Liver (tissue), 9 donors: ENCODE data around the gene PCED1B. TPM values are rescaled to one million over a fixed set of nuclear protein-coding genes. Genes with fewer than 3 reads are reported as not detected.

Source experiments
- DNase-seq: peaks from one replicate; pipeline ENCODE4 v3.0.0-alpha.2; 2017; ENCODE audit warnings: low spot score
- H3K27ac ChIP-seq, 2 donors: one replicate each; pipeline ENCODE4 v1.7.0; 2013; ENCODE audit warnings: inconsistent platforms in 2 of 2, low read length in 2 of 2, control low read depth in 1 of 2, low read depth in 1 of 2, mild to moderate bottlenecking in 1 of 2
- H3K27me3 ChIP-seq, 4 donors: one replicate each; pipeline versions ENCODE4 v1.6.1 to v1.7.0; 2013; ENCODE audit warnings: low read length in 3 of 4, inconsistent platforms in 1 of 4, mild to moderate bottlenecking in 1 of 4, moderate library complexity in 1 of 4; ENCODE audit not compliant: control insufficient read depth in 4 of 4, insufficient read depth in 4 of 4
- H3K36me3 ChIP-seq, 4 donors: one replicate each; pipeline versions ENCODE4 v1.6.1 to v1.7.0; 2013; ENCODE audit warnings: low read length in 3 of 4, mild to moderate bottlenecking in 3 of 4, low read depth in 1 of 4, moderate library complexity in 1 of 4; ENCODE audit not compliant: control insufficient read depth in 4 of 4, insufficient read depth in 3 of 4
- H3K4me1 ChIP-seq, 4 donors: one replicate each; pipeline versions ENCODE4 v1.6.1 to v1.7.0; 2013; ENCODE audit warnings: low read length in 3 of 4, mild to moderate bottlenecking in 3 of 4, moderate library complexity in 1 of 4; ENCODE audit not compliant: control insufficient read depth in 4 of 4, insufficient read depth in 4 of 4
- H3K4me3 ChIP-seq, 3 donors: one replicate each; pipeline versions ENCODE4 v1.6.1 to v1.7.0; 2013; ENCODE audit warnings: low read length in 3 of 3, control low read depth in 1 of 3, low read depth in 1 of 3, mild to moderate bottlenecking in 1 of 3
- H3K9ac ChIP-seq, 2 donors: one replicate each; pipeline ENCODE4 v1.7.0; 2013; ENCODE audit warnings: low read length in 2 of 2, mild to moderate bottlenecking in 2 of 2, moderate library complexity in 2 of 2, control low read depth in 1 of 2, low read depth in 1 of 2
- H3K9me3 ChIP-seq, 4 donors: one replicate each; pipeline versions ENCODE4 v1.6.1 to v1.7.0; 2013; ENCODE audit warnings: low read length in 3 of 4; ENCODE audit not compliant: control insufficient read depth in 4 of 4
- ATF3 ChIP-seq: IDR thresholded peaks from 2 replicates; pipeline ENCODE4 v1.6.1; 2016; ENCODE audit warnings: antibody characterized with exemption
- CTCF ChIP-seq: fragments of 150-350 bp; IDR thresholded peaks from 2 replicates; pipeline ENCODE4 v1.5.1; 2017; ENCODE audit warnings: improper control_type of control experiment, low read depth, low read length; ENCODE audit not compliant: missing input control
- EGR1 ChIP-seq, 2 donors: IDR thresholded peaks; 2 replicates each; pipeline ENCODE4 v1.6.1; 2016 to 2018; ENCODE audit warnings: antibody characterized with exemption in 2 of 2, low read depth in 2 of 2
- FOXA1 ChIP-seq: IDR thresholded peaks from 2 replicates; pipeline ENCODE4 v1.6.1; 2016; ENCODE audit warnings: antibody characterized with exemption
- FOXA2 ChIP-seq: IDR thresholded peaks from 2 replicates; pipeline ENCODE4 v1.6.1; 2016; ENCODE audit warnings: antibody characterized with exemption
- GABPA ChIP-seq, 2 donors: IDR thresholded peaks in 1 of 2; conservative IDR thresholded peaks in 1 of 2; 2 replicates each; pipeline ENCODE4 v1.6.1; 2016; ENCODE audit warnings: antibody characterized with exemption in 2 of 2, mild to moderate bottlenecking in 1 of 2, moderate library complexity in 1 of 2
- HNF4A ChIP-seq, 2 donors: conservative IDR thresholded peaks; 2 replicates each; pipeline ENCODE4 v1.6.1; 2016; ENCODE audit warnings: antibody characterized with exemption in 2 of 2, mild to moderate bottlenecking in 2 of 2
- HNF4G ChIP-seq: IDR thresholded peaks from 2 replicates; pipeline ENCODE4 v1.6.1; 2016; ENCODE audit warnings: antibody characterized with exemption
- JUND ChIP-seq, 2 donors: IDR thresholded peaks; 2 replicates each; pipeline ENCODE4 v1.6.1; 2016; ENCODE audit warnings: antibody characterized with exemption in 2 of 2
- MAX ChIP-seq: IDR thresholded peaks from 2 replicates; pipeline ENCODE4 v1.6.1; 2016; ENCODE audit warnings: antibody characterized with exemption
- NR2F2 ChIP-seq: IDR thresholded peaks from 2 replicates; pipeline ENCODE4 v1.6.1; 2016; ENCODE audit warnings: antibody characterized with exemption
- RAD21 ChIP-seq, 2 donors: IDR thresholded peaks; 2 replicates each; pipeline ENCODE4 v1.6.1; 2016; ENCODE audit warnings: antibody characterized with exemption in 2 of 2, mild to moderate bottlenecking in 2 of 2
- REST ChIP-seq: IDR thresholded peaks from 2 replicates; pipeline ENCODE4 v1.6.1; 2016; ENCODE audit warnings: antibody characterized with exemption, mild to moderate bottlenecking
- RXRA ChIP-seq, 2 donors: IDR thresholded peaks; 2 replicates each; pipeline ENCODE4 v1.6.1; 2017 to 2018; ENCODE audit warnings: antibody characterized with exemption in 2 of 2, mild to moderate bottlenecking in 1 of 2
- SP1 ChIP-seq: IDR thresholded peaks from 2 replicates; pipeline ENCODE4 v1.6.1; 2018; ENCODE audit warnings: antibody characterized with exemption, mild to moderate bottlenecking
- TAF1 ChIP-seq: conservative IDR thresholded peaks from 2 replicates; pipeline ENCODE4 v1.6.1; 2016; ENCODE audit warnings: antibody characterized with exemption, mild to moderate bottlenecking
- YY1 ChIP-seq: IDR thresholded peaks from 2 replicates; pipeline ENCODE4 v1.6.1; 2016; ENCODE audit warnings: antibody characterized with exemption, mild to moderate bottlenecking
- ZBTB33 ChIP-seq: IDR thresholded peaks from 2 replicates; pipeline ENCODE4 v1.6.1; 2016; ENCODE audit warnings: antibody characterized with exemption
- WGBS: extraction: QIAGEN DNeasy Blood & Tissue Kit; methylation state at CpG from one replicate; pipeline ENCODE4 v1.1.7; 2013; 5-methylcytosine and 5-hydroxymethylcytosine counted together
- polyA plus RNA-seq, 2 donors: library from polyadenylated mRNA; stranded (reverse) in 1 of 2; unstranded in 1 of 2; fragments of 200-250 nt in 1 of 2; fragments of >200 nt in 1 of 2; fragmentation: Nextera tagmentation in 1 of 2; extraction: Ambion mirVana in 1 of 2; gene quantifications; one replicate each; pipeline versions ENCODE4 v1.2.1 to v1.2.3, GENCODE V29; 2013 to 2015
- total RNA-seq, 2 donors: library from RNA; depleted of rRNA; stranded (reverse); fragments of >200 nt; gene quantifications; one replicate each; pipeline ENCODE4 v1.2.3, GENCODE V29; 2014
- donor health status: healthy.
- donor health status: healthy.
- donor health status: healthy.
- donor health status: healthy.
- donor health status: healthy.

Gene PCED1B
- total and polyA plus RNA-seq, 4 donors: 0.51 to 1.8 (median 1.1) TPM

GRCh38 chr12:47193066-47193465 lies 113.6 kb downstream of the PCED1B start:
- H3K27ac ChIP-seq: no peak overlapping the region
- DNase-seq: no peak

GRCh38 chr12:47194501-47194900 lies 115.1 kb downstream of the PCED1B start:
- Histone ChIP-seq H3K27ac (no peak overlapping the region), H3K9ac (no peak overlapping the region), H3K27me3 (no peaks in the 10 kb centered on the region), H3K36me3 (no peaks in the 10 kb centered on the region), H3K4me1 (peaks cover 4 to 30% (median 17%) of the 10 kb centered on the region in 4 donors), H3K9me3 (no peaks in the 10 kb centered on the region), H3K4me3 (no peak overlapping the region)
- whole genome bisulfite sequencing: 11% methylated on average over 4 of the region's 4 CpGs
- TF ChIP-seq GABPA (IDR thresholded peaks at IDR 0.05 in 1 of 2, conservative IDR thresholded peaks at IDR 0.05 in 1 of 2) (no peak), HNF4A (conservative IDR thresholded peaks at IDR 0.05) (peak; percentile 80 to 92), YY1 (no peak), EGR1 (IDR thresholded peaks at IDR 0.05; ENCODE audit: low read depth in 2 of 2) (no peak), SP1 (peak; percentile 78), HNF4G (peak; percentile 70), ZBTB33 (peak; percentile 22), NR2F2 (peak; percentile 73), FOXA1 (no peak), CTCF (no peak), REST (no peak), JUND (IDR thresholded peaks at IDR 0.05) (peak; percentile 31 to 75), FOXA2 (no peak), RAD21 (IDR thresholded peaks at IDR 0.05) (peak; percentile 56 to 74), TAF1 (no peak), RXRA (IDR thresholded peaks at IDR 0.05) (peak; percentile 86 to 98), ATF3 (peak; percentile 47), MAX (peak; percentile 41)
- DNase-seq: no peak

More at GRCh38 chr12:47193066-47193465, 113.6 kb downstream of the PCED1B start:
- WGBS: 72% methylated on average over 3 of the region's 3 CpGs
- no peak overlapping the region for H3K9ac ChIP-seq
- no peak for TF ChIP-seq RXRA (IDR thresholded peaks at IDR 0.05)
- no peaks in the 10 kb centered on the region for H3K9me3 ChIP-seq
- peaks cover 8 to 40% (median 30%) of the 10 kb centered on the region in 4 donors for H3K4me1 ChIP-seq
- H3K27me3 ChIP-seq: no peaks in the 10 kb centered on the region
- H3K36me3 ChIP-seq: no peaks in the 10 kb centered on the region
- H3K4me3 ChIP-seq: no peak overlapping the region
